WTC11 (cell line): Measurements from ENCODE around the gene MEF2D.

Experiments
- AR ChIP-seq: fragments of 250-450 bp; sonication (Bioruptor Pico); IDR thresholded peaks from 2 replicates; pipeline ENCODE4 v1.9.0; 2021; ENCODE audit warnings: mild to moderate bottlenecking
- ATF1 ChIP-seq: sonication (generic); formaldehyde crosslinking; IDR thresholded peaks from 2 replicates; pipeline ENCODE4 v1.8.1; 2023; ENCODE audit warnings: mild to moderate bottlenecking, moderate library complexity, missing genetic modification reagents
- CTCF ChIP-seq: fragments of 200-600 bp; IDR thresholded peaks from 2 replicates; pipeline ENCODE4 v1.8.0; 2022; ENCODE audit warnings: antibody characterized with exemption
- ESRRA ChIP-seq: sonication (generic); formaldehyde crosslinking; IDR thresholded peaks from 2 replicates; pipeline ENCODE4 v1.8.1; 2022; ENCODE audit warnings: mild to moderate bottlenecking, missing genetic modification reagents, borderline replicate concordance
- GABPB1 ChIP-seq: sonication (generic); formaldehyde crosslinking; IDR thresholded peaks from 2 replicates; pipeline ENCODE4 v1.8.1; 2023; ENCODE audit warnings: mild to moderate bottlenecking, missing genetic modification reagents
- JUN ChIP-seq: sonication (generic); formaldehyde crosslinking; IDR thresholded peaks from 2 replicates; pipeline ENCODE4 v1.8.0; 2023; ENCODE audit warnings: mild to moderate bottlenecking, missing genetic modification reagents
- NFE2L1 ChIP-seq: sonication (generic); formaldehyde crosslinking; IDR thresholded peaks from 2 replicates; pipeline ENCODE4 v1.8.1; 2023; ENCODE audit warnings: missing genetic modification reagents
- NFYB ChIP-seq: sonication (generic); formaldehyde crosslinking; conservative IDR thresholded peaks from 2 replicates; pipeline ENCODE4 v1.8.0; 2022; ENCODE audit warnings: low read depth, missing genetic modification reagents
- NR1H2 ChIP-seq: sonication (generic); formaldehyde crosslinking; IDR thresholded peaks from 2 replicates; pipeline ENCODE4 v1.9.0; 2021; ENCODE audit warnings: mild to moderate bottlenecking, moderate library complexity, missing genetic modification reagents
- OVOL2 ChIP-seq: fragments of 250-450 bp; sonication (Bioruptor Pico); IDR thresholded peaks from 2 replicates; pipeline ENCODE4 v1.9.0; 2021; ENCODE audit warnings: mild to moderate bottlenecking, borderline replicate concordance
- ZNF121 ChIP-seq: sonication (generic); formaldehyde crosslinking; IDR thresholded peaks from 2 replicates; pipeline ENCODE4 v1.8.0; 2023; ENCODE audit warnings: missing genetic modification reagents
- TF ChIP-seq, protein P1 (sequence below): sonication (generic); formaldehyde crosslinking; IDR thresholded peaks from 2 replicates; pipeline ENCODE4 v1.8.0; 2022; ENCODE audit warnings: missing genetic modification reagents

GRCh38 chr1:156492591-156493080 is 7.9 kb downstream of the MEF2D start:
- TF ChIP-seq CTCF = no peak
- TF ChIP-seq GABPB1 (CRISPR knock-in tag) = no peak
- TF ChIP-seq, protein P1, sequence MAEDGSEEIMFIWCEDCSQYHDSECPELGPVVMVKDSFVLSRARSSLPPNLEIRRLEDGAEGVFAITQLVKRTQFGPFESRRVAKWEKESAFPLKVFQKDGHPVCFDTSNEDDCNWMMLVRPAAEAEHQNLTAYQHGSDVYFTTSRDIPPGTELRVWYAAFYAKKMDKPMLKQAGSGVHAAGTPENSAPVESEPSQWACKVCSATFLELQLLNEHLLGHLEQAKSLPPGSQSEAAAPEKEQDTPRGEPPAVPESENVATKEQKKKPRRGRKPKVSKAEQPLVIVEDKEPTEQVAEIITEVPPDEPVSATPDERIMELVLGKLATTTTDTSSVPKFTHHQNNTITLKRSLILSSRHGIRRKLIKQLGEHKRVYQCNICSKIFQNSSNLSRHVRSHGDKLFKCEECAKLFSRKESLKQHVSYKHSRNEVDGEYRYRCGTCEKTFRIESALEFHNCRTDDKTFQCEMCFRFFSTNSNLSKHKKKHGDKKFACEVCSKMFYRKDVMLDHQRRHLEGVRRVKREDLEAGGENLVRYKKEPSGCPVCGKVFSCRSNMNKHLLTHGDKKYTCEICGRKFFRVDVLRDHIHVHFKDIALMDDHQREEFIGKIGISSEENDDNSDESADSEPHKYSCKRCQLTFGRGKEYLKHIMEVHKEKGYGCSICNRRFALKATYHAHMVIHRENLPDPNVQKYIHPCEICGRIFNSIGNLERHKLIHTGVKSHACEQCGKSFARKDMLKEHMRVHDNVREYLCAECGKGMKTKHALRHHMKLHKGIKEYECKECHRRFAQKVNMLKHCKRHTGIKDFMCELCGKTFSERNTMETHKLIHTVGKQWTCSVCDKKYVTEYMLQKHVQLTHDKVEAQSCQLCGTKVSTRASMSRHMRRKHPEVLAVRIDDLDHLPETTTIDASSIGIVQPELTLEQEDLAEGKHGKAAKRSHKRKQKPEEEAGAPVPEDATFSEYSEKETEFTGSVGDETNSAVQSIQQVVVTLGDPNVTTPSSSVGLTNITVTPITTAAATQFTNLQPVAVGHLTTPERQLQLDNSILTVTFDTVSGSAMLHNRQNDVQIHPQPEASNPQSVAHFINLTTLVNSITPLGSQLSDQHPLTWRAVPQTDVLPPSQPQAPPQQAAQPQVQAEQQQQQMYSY (CRISPR knock-in tag) = no peak
- no peak for TF ChIP-seq NR1H2 (CRISPR knock-in tag)
- TF ChIP-seq AR = no peak
- TF ChIP-seq ESRRA (CRISPR knock-in tag) = no peak
- no peak for TF ChIP-seq NFE2L1 (CRISPR knock-in tag)
- TF ChIP-seq ZNF121 (CRISPR knock-in tag) = no peak
- TF ChIP-seq OVOL2 (CRISPR knock-in tag) = no peak
- no peak for TF ChIP-seq ATF1 (CRISPR knock-in tag)
- TF ChIP-seq NFYB (CRISPR knock-in tag) = no peak
- no peak for TF ChIP-seq JUN (CRISPR knock-in tag)
